ENCODE results near the gene ZNF532. TPM values are rescaled to one million over a fixed set of nuclear protein-coding genes. Genes with fewer than 3 reads are reported as not detected.

Gene ZNF532
- total and polyA plus RNA-seq, 9 of the 15 experiments (the other 6 are each of a cell fraction or from before 2014, with no cell fraction given): 0.42 TPM; not detected in 8

DNA sequence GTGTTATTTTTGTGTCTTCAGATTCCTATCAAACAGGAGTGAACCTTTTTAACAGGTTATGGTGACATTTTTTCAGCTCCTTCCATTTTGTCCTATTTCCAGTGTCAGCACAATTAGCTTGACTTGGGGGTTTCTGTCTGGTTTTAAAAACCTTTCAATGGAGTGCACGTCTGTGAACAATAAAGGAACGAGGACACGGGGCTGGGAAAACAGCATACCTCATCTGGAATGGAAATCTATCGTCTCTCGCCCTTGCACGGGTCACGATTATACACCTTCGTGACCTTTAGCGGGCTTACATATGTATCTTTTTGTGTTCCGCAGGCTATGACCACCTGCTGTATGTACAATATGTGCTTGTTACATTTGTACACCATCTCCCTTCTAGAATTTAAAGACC lies 2.3 kb upstream of the ZNF532 start:
- no peak overlapping the region for H3K9ac ChIP-seq (ENCODE audit: insufficient read depth in 1 of 2, low read depth in 2 of 2, low read length in 2 of 2)
- CTCF ChIA-PET (ENCODE audit: low intra/inter-chr PET ratio): no interaction called here

More for the DNA sequence above, 2.3 kb upstream of the ZNF532 start:
- in situ Hi-C loops (cut with MboI): no loop called here
- Histone ChIP-seq H3K27ac (ENCODE audit: extremely low read depth, low read depth, low read length) (no peak overlapping the region), H3K9me3 (replicated peaks; ENCODE audit: control insufficient read depth, insufficient read depth, low read depth, low read length) (no peaks in the 10 kb centered on the region), H2AFZ (ENCODE audit: low read depth, low read length) (no peak overlapping the region), H3K4me2 (ENCODE audit: insufficient read depth, low read length) (no peak overlapping the region), H3K9me1 (ENCODE audit: control insufficient read depth, insufficient read depth, low read length) (no peaks in the 10 kb centered on the region), H3K4me1 (replicated peaks in 1 of 2; ENCODE audit: control insufficient read depth in 2 of 2, insufficient read depth in 2 of 2, low read length in 2 of 2) (no peaks in the 10 kb centered on the region), H3K27me3 (ENCODE audit: control insufficient read depth in 2 of 2, insufficient read depth in 2 of 2, low read length in 2 of 2) (peaks cover 0 to 5% of the 10 kb centered on the region in 2 experiments; a peak in 1 of 5 replicates), H4K20me1 (replicated peaks; ENCODE audit: control insufficient read depth, insufficient read depth, low read length) (no peaks in the 10 kb centered on the region), H3K79me2 (ENCODE audit: control insufficient read depth, insufficient read depth, low read length) (no peaks in the 10 kb centered on the region), H3K36me3 (ENCODE audit: control insufficient read depth, insufficient read depth, low read length) (no peaks in the 10 kb centered on the region), H3K4me3 (no peak overlapping the region)
- DNase-seq (ENCODE audit: extremely low read depth in 1 of 4, low spot score in 3 of 4) (no peak), FAIRE-seq (no peak), ATAC-seq (no peak)
- TF ChIP-seq TOE1 (IDR thresholded peaks at IDR 0.05; ENCODE audit: borderline replicate concordance) (no peak), TOE1 (CRISPR knock-in tag; IDR thresholded peaks at IDR 0.05; ENCODE audit: borderline replicate concordance, low read depth) (no peak), CXXC5 (CRISPR knock-in tag; IDR thresholded peaks at IDR 0.05) (no peak), SRSF3 (IDR thresholded peaks at IDR 0.05; ENCODE audit: insufficient read depth, low read length) (no peak), ZNF830 (CRISPR knock-in tag; IDR thresholded peaks at IDR 0.05) (no peak), EWSR1 (IDR thresholded peaks at IDR 0.05; ENCODE audit: borderline replicate concordance, low read depth, partially characterized antibody) (no peak), SUPT5H (IDR thresholded peaks at IDR 0.05) (no peak), NR2C1 (IDR thresholded peaks at IDR 0.05) (no peak), NR2C1 (tag; IDR thresholded peaks at IDR 0.05) (no peak), RBM22 (IDR thresholded peaks at IDR 0.05; ENCODE audit: low read depth, low read length, poor library complexity, severe bottlenecking) (no peak), ZNF140 (CRISPR knock-in tag; IDR thresholded peaks at IDR 0.05) (no peak)
- TF ChIP-seq, protein P1, sequence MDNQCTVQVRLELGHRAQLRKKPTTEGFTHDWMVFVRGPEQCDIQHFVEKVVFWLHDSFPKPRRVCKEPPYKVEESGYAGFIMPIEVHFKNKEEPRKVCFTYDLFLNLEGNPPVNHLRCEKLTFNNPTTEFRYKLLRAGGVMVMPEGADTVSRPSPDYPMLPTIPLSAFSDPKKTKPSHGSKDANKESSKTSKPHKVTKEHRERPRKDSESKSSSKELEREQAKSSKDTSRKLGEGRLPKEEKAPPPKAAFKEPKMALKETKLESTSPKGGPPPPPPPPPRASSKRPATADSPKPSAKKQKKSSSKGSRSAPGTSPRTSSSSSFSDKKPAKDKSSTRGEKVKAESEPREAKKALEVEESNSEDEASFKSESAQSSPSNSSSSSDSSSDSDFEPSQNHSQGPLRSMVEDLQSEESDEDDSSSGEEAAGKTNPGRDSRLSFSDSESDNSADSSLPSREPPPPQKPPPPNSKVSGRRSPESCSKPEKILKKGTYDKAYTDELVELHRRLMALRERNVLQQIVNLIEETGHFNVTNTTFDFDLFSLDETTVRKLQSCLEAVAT (IDR thresholded peaks at IDR 0.05): no peak
- TF ChIP-seq, protein P2, sequence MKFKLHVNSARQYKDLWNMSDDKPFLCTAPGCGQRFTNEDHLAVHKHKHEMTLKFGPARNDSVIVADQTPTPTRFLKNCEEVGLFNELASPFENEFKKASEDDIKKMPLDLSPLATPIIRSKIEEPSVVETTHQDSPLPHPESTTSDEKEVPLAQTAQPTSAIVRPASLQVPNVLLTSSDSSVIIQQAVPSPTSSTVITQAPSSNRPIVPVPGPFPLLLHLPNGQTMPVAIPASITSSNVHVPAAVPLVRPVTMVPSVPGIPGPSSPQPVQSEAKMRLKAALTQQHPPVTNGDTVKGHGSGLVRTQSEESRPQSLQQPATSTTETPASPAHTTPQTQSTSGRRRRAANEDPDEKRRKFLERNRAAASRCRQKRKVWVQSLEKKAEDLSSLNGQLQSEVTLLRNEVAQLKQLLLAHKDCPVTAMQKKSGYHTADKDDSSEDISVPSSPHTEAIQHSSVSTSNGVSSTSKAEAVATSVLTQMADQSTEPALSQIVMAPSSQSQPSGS (CRISPR knock-in tag; IDR thresholded peaks at IDR 0.05): no peak
- TF ChIP-seq, protein P3, sequence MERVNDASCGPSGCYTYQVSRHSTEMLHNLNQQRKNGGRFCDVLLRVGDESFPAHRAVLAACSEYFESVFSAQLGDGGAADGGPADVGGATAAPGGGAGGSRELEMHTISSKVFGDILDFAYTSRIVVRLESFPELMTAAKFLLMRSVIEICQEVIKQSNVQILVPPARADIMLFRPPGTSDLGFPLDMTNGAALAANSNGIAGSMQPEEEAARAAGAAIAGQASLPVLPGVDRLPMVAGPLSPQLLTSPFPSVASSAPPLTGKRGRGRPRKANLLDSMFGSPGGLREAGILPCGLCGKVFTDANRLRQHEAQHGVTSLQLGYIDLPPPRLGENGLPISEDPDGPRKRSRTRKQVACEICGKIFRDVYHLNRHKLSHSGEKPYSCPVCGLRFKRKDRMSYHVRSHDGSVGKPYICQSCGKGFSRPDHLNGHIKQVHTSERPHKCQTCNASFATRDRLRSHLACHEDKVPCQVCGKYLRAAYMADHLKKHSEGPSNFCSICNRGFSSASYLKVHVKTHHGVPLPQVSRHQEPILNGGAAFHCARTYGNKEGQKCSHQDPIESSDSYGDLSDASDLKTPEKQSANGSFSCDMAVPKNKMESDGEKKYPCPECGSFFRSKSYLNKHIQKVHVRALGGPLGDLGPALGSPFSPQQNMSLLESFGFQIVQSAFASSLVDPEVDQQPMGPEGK (CRISPR knock-in tag; IDR thresholded peaks at IDR 0.05; ENCODE audit: borderline replicate concordance): no peak
- TF ChIP-seq, protein P4, sequence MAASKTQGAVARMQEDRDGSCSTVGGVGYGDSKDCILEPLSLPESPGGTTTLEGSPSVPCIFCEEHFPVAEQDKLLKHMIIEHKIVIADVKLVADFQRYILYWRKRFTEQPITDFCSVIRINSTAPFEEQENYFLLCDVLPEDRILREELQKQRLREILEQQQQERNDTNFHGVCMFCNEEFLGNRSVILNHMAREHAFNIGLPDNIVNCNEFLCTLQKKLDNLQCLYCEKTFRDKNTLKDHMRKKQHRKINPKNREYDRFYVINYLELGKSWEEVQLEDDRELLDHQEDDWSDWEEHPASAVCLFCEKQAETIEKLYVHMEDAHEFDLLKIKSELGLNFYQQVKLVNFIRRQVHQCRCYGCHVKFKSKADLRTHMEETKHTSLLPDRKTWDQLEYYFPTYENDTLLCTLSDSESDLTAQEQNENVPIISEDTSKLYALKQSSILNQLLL (CRISPR knock-in tag; IDR thresholded peaks at IDR 0.05; ENCODE audit: borderline replicate concordance): no peak
- TF ChIP-seq, protein P5, sequence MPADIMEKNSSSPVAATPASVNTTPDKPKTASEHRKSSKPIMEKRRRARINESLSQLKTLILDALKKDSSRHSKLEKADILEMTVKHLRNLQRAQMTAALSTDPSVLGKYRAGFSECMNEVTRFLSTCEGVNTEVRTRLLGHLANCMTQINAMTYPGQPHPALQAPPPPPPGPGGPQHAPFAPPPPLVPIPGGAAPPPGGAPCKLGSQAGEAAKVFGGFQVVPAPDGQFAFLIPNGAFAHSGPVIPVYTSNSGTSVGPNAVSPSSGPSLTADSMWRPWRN (IDR thresholded peaks at IDR 0.05; ENCODE audit: low read depth): no peak
- 0% methylated on average over 5 of the region's 10 CpGs for WGBS (ENCODE audit: insufficient coverage, low coverage, missing lambda C conversion rate)
- intact Hi-C loops (cut with micrococcal nuclease): no loop called here
- BruUV-seq (replicated peaks): no TSS peak
- POLR2A ChIA-PET: no interaction called here
